H54 (cell line): ENCODE data around the gene SLC25A47.

Source experiments
- DNase-seq: peaks from one replicate; pipeline ENCODE4 v3.0.0; 2011; ENCODE audit warnings: low spot score, mixed read lengths; ENCODE audit not compliant: insufficient read length
- FAIRE-seq: peaks from 3 replicates; lab custom pipeline; 2011; peaks lifted over from hg19 to GRCh38; lab: Jason Lieb, UNC
- POLR2A ChIP-seq: IDR thresholded peaks from 2 replicates; pipeline ENCODE4 v1.6.1; 2011; ENCODE audit warnings: low read depth, mild to moderate bottlenecking, low read length

The SLC25A47 gene

DNA sequence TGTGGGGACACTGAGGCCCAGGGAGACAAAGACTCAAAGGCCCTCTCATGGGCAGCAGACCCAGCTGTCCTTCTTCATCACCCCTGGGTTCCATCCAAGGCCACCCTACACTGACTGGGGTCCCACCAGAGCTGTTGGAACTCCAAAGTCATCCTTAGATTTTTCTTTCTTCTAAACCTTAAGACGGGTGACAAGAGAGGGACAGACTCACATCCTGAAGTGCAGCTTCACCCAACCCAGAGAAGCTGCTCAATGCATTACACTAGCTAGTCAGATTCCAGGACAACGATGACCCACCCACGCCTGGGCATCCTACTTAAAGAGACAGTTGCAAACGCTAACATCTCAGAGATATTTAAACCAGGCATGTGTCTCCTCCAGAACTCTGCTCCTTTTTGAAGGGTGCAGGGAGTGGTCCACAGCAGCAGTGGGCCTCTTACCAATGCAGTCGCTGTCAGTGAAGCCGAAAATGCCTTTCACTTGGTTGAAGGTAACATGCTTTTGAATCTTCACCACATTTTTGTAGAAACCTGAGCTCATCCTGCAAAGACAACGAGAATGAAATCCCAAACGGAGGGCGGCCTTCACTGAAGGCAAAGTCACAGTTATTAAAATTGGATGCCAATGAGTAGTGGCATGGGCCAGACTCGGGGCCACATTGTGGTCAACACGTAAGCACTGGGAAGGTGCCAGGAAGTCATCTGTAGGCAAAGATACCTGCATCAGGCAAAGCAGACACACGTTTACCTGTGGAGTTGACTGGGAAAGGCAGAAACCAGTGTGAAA lies 23.4 kb downstream of the SLC25A47 start:
- DNase-seq (no peak), FAIRE-seq (no peak)
- TF ChIP-seq POLR2A, result no peak

DNA sequence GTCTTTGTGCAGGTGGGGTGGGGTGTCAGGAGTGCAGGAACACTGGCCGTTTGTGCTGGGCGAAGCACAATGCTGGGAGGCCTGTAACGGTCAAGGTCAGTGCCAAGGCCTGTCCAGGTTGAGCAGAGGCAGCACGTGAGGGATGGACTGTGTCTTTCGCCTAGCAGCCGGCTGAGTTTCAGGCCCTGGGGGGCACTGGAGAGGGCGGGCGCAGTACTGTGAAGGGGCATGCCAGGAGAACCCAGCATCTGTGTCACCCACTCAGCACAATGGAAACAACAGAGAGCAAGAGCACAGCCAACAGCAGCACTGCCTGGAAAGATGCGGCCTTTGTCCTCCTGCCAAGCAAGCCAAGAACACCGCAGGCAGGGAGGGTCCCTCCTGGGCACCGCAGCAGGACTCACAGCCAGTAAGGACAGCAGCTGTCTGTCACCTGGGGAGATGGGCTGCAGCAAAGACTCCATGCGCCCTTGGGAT lies 25.2 kb downstream of the SLC25A47 start:
- DNase-seq (no peak), FAIRE-seq (no peak)
- no peak for TF ChIP-seq POLR2A

DNA sequence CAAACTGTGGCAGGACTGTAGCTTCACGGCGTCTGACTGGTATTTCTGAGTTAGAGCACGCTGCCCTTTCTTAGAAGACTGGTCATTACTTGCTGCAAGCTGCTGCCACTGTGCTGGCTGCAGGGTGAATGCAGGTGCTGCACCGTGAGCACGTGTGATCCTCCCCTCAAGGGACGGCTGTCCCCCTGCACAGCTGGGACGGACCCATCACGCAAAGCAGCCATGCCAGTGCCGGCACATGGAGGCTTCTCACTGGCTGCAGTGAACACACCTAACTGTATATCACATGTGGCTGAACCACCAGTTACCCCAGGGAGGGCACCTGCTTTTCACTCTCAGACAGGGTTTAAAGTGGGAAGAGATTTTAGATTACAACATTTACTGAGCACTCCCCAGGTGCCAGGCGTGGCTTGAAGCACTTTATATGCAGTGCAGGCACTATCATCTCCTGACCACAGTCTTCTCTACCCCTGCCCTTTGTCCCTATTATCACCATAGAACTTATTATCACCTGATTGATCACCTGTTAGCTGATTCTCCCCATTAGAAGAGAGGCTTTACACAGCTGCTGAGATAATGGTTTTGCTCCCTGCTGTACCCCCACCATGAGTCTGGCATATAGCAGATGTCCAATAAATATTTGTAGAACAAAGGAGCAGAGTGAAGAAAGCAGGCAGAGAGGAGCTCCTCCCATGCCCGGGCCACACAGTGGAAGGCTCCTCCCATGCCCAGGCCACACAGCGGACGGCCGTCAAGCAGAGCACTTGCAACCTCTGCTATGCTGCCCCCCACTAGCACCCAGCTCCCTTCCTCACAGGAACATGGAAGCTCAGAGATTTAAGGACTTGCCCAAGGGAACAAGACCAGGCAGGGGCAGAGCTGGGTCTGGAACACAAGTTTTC lies 25.9 kb downstream of the SLC25A47 start:
- no peak for DNase-seq
- TF ChIP-seq POLR2A, result no peak
- FAIRE-seq, result no peak

DNA sequence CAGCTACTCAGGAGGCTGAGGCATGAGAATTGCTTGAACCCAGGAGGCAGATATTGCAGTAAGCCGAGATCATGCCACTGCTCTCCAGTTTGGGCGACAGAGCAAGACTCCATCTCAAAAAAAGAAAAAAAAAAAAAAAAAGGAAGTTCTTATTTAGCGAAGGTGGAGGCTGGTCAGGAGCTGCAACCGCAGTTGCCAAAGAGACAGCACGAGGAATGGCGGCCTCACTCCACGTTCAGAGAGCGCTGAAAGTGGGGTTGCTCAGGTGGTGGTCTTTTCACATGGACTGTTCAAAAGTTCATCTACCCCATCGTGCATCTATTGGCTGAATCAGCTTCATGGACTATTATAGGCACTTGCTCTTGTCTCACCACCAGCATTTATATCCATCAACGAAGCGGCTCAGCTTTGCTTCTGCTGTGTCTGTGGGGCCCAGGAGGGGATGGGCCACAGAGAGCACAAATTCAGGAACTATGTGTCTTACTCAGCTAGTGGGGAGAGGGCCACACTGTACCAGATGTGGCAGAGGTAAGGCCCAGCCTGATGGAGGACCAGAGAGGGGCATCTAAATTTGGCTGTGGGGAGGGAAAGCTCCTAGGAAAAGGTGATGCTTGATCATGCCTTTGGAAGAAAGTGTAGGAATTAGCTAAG lies 27.3 kb downstream of the SLC25A47 start:
- TF ChIP-seq POLR2A, result no peak
- no peak for FAIRE-seq
- DNase-seq, result no peak

DNA sequence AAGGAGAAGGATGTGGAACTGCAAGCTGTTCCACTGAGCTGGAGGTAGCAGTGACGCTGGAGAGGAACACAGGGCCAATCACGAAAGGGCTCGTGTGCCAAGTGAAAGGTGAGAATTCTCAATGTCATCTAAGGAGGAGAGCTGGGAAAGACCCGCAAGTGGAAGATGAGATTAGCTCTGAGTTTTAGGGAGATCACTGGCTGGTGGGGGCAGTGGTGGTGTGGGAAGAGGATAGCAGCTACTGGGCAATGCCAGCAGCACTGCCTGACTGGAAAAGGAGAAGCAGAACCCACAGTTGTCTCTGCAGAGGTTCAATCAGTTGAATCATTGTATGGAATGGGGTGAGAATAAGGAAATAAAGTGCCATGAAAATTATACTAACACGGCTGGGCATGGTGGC lies 27.8 kb downstream of the SLC25A47 start:
- TF ChIP-seq POLR2A, result no peak
- no peak for DNase-seq
- FAIRE-seq, result no peak

DNA sequence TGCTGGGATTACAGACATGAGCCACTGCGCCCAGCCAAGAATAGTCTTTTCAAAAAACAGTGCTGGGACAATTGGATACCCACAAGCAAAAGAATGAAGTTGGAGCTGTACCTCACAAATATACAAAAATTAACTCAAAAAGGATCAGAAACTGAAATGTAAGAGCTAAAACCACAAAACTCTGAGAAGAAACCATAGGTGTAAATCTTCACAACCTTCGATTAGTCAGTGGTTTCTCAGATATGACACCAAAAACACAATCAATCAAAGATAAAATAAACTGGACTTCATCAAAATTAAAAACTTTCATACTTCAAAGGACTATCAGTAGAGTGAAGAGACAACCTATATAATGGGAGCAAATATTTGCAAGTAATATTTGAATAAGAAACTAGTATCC lies 35.3 kb downstream of the SLC25A47 start:
- no peak for TF ChIP-seq POLR2A
- FAIRE-seq, result no peak

DNA sequence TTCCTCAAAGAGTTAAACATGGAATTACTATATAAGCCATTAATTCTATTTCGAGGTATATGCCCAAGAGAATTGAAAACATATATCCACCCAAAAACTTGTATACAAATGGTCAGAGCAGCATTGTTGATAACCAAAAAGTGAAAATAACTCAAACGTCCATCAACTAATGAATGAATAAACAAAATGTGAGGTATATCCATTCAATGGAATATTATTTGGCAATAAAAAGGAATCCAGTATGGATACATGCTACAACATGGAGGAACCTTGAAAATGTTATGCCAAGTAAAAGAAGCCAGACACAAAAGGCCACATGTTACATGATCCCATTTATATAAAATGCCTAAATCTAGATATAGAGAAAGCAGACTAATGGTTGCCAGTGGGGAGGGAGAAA lies 36.0 kb downstream of the SLC25A47 start:
- FAIRE-seq, result no peak
- no peak for DNase-seq
- no peak for TF ChIP-seq POLR2A

More for the DNA sequence above, 35.3 kb downstream of the SLC25A47 start:
- no peak for DNase-seq

DNA sequence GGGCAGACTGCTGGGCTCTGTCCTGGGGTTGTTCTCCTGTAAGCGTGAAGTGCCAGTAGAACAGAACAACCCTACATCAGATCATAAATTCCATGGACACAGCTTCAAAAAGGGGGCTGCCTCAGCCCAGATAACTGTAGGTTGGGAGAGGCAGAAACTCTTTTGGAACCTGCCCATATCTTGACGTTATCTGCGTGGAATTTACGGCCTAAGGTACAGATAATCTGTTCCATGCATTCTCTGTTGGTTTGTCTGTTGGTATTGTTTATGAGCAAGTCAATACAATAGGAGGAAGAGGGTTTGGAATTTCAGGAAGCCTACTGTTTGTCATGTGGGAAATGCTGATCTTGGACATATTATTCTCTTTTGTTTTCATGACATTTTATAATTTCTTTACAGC lies 36.7 kb downstream of the SLC25A47 start:
- TF ChIP-seq POLR2A, result no peak
- DNase-seq (no peak), FAIRE-seq (no peak)

DNA sequence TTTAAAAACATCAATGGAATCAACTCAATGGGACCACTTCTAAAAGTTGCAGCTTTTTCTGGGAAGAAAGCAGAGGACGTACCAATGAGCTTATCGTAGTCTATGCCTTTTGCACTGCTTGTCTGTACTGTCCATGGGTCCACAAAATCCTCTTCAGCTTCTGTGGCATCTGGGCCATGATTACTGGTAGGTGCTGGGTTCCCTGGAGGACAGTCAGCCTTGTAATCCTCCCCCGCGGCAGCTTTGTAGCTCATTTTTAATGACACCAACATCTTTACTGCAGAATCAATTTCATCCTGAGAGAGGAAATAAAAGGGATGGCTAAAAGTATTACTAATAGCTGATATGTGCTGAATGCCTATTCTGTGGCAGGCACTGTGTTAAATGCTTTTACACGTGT lies 38.5 kb downstream of the SLC25A47 start:
- FAIRE-seq, result no peak
- TF ChIP-seq POLR2A, result no peak
- no peak for DNase-seq

DNA sequence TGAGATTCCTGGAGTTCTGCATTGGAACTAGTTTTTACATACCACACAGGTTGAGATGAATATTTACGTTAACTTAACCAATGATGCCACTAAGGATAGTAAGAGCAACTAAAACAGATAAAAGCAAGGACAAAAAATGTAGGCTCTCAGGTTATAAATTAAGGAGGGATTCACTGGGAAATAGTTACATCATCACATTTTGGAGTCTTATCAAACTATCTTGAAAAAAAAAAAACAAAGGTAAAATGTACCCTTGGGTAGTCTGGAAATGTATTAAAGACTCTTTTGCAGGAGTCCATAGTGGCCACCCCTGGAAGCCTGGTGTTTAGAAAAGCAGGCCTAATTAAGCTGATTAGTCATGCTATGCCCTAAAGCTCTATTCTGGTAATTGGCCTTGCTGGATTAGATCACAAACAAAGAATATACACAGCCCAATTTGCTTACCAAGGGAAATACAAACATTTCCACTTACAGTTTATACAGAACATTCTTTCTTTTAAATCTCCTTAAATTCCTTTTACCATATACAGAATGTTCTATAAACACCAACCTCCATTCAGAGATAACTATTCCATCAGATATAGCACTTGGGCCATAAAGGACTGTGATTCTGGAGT lies 39.3 kb downstream of the SLC25A47 start:
- no peak for FAIRE-seq
- TF ChIP-seq POLR2A, result no peak
- no peak for DNase-seq

DNA sequence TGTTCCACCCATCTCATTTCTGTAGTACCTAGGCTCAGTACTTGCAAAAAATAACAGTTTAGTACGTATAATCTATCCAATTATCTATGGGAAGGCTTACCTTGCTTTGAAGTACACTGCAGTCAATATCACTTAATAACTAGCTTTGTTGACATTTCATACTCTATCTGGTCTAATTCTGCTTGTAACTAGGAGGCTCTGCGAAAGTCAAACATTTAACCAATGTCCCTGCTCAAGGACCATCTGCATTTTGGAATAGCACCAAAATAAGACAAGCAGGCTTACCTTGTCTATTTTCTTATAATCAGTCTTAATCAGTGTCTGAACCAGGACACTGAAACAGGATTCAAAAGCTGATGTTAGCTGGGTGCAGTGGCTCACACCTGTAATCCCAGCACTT lies 39.9 kb downstream of the SLC25A47 start:
- TF ChIP-seq POLR2A, result no peak
- no peak for FAIRE-seq
- DNase-seq, result no peak

DNA sequence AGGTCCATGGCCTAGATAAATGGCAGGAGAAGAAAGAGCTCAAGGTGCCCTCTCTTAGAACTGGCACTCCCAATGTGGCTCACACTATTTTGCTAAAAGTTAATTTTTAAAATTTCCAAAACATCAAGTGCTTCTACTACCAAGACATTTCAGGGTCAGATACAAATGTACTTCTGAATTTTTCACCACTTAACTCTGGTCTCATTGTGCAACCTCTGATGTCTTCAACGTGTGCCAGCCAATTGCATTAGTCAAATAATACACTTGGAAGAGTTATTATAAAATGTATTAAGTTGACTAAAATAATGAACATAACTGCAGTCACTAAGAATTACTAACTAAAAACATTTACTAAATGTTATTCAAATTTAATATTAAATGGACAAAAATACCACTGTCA lies 41.3 kb downstream of the SLC25A47 start:
- TF ChIP-seq POLR2A, result no peak
- FAIRE-seq, result no peak
- no peak for DNase-seq

DNA sequence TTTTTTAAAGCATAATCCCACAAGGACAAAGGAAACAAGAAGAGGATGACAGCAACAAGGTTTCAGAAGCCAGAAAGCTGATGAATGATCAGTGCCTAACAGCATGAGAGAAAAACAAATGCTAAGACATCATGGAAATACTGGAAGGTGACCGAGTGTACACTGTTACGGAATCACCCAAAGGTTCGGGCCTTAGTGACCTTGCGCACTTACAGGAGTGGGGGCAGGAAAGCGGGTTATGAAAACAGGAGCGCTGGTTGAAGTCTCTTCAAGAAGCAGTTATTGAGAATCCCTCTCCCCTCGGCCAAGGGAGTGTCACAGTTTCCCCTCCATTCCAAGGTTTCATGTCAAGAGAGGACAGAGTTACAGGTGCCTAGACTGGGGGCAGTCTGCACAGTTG lies 42.6 kb downstream of the SLC25A47 start:
- no peak for FAIRE-seq

More for the DNA sequence above, 42.6 kb downstream of the SLC25A47 start:
- no peak for DNase-seq
- no peak for TF ChIP-seq POLR2A
